Measurements from ENCODE around the gene WSCD2. TPM values are rescaled to one million over a fixed set of nuclear protein-coding genes. Genes with fewer than 3 reads are reported as not detected.

WSCD2 gene
- total RNA-seq, 1 donor from 2014 or later, result 1.9 TPM

- CTCF ChIA-PET, result no interaction called here
- Mint-ChIP-seq H3K27ac (no peak overlapping the region), H3K36me3 (ENCODE audit: low read depth) (no peaks in the 10 kb centered on the region), H3K27me3 (peaks cover 10% of the 10 kb centered on the region), H3K4me1 (peaks cover 9% of the 10 kb centered on the region), H3K4me3 (no peak overlapping the region), H3K9me3 (no peaks in the 10 kb centered on the region)
- no peak for TF ChIP-seq CTCF (IDR thresholded peaks at IDR 0.05)
- POLR2A ChIA-PET, result no interaction called here
- DNase-seq, result no peak
- no peak for ATAC-seq (ENCODE audit: low read depth)
- intact Hi-C loops (cut with micrococcal nuclease), result no loop called here
These were observed 55.9 kb downstream of the WSCD2 start for GRCh38 chr12:108185002-108185401.

- no peaks in the 10 kb centered on the region for H3K36me3 Mint-ChIP-seq (ENCODE audit: low read depth)
- H3K27ac Mint-ChIP-seq, result no peak overlapping the region
- ATAC-seq (ENCODE audit: low read depth) (no peak), DNase-seq (no peak)
- ChIA-PET CTCF (no interaction called here), POLR2A (no interaction called here)
- no peak overlapping the region for H3K4me3 Mint-ChIP-seq
- intact Hi-C loops (cut with micrococcal nuclease), result no loop called here
- no peaks in the 10 kb centered on the region for H3K9me3 Mint-ChIP-seq
- H3K4me1 Mint-ChIP-seq, result peaks cover 8% of the 10 kb centered on the region
- H3K27me3 Mint-ChIP-seq, result peaks cover 10% of the 10 kb centered on the region
- no peak for TF ChIP-seq CTCF (IDR thresholded peaks at IDR 0.05)
These were observed 58.7 kb downstream of the WSCD2 start for GRCh38 chr12:108187831-108188230.

- Mint-ChIP-seq H3K27ac (no peak overlapping the region), H3K9me3 (no peaks in the 10 kb centered on the region), H3K36me3 (ENCODE audit: low read depth) (no peaks in the 10 kb centered on the region), H3K4me1 (peaks cover 13% of the 10 kb centered on the region), H3K27me3 (peaks cover 10% of the 10 kb centered on the region), H3K4me3 (no peak overlapping the region)
- ChIA-PET POLR2A (no interaction called here), CTCF (no interaction called here)
- ATAC-seq (ENCODE audit: low read depth) (no peak), DNase-seq (no peak)
- intact Hi-C loops (cut with micrococcal nuclease), result loop anchor here (5.0 to 10.0 kb wide), 2 partner anchors 73 to 324 kb away; partner anchors contain the start of gene FICD
- no peak for TF ChIP-seq CTCF (IDR thresholded peaks at IDR 0.05)
These were observed 61.4 kb downstream of the WSCD2 start for GRCh38 chr12:108190529-108190928.

- no peak for TF ChIP-seq CTCF (IDR thresholded peaks at IDR 0.05)
- no peak for ATAC-seq (ENCODE audit: low read depth)
- H3K27me3 Mint-ChIP-seq, result peaks cover 9% of the 10 kb centered on the region
- peaks cover 13% of the 10 kb centered on the region for H3K4me1 Mint-ChIP-seq
- DNase-seq, result no peak
- H3K27ac Mint-ChIP-seq, result no peak overlapping the region
- intact Hi-C loops (cut with micrococcal nuclease), result loop anchor here (5.0 to 10.0 kb wide), 2 partner anchors 74 to 324 kb away; partner anchors contain the start of gene FICD
- H3K4me3 Mint-ChIP-seq, result no peak overlapping the region
- CTCF ChIA-PET, result no interaction called here
- H3K36me3 Mint-ChIP-seq (ENCODE audit: low read depth), result no peaks in the 10 kb centered on the region
- POLR2A ChIA-PET, result no interaction called here
- H3K9me3 Mint-ChIP-seq, result no peaks in the 10 kb centered on the region
These were observed 62.0 kb downstream of the WSCD2 start for GRCh38 chr12:108191086-108191485.

GRCh38 chr12:108191938-108192337 is 62.9 kb downstream of the WSCD2 start:
- intact Hi-C loops (cut with micrococcal nuclease), result loop anchor here (5.0 to 10.0 kb wide), 2 partner anchors 75 to 323 kb away; partner anchors contain the start of gene FICD
- no peak for ATAC-seq (ENCODE audit: low read depth)

More at GRCh38 chr12:108191938-108192337, 62.9 kb downstream of the WSCD2 start:
- no peak for TF ChIP-seq CTCF (IDR thresholded peaks at IDR 0.05)
- CTCF ChIA-PET, result no interaction called here
- Mint-ChIP-seq H3K27ac (no peak overlapping the region), H3K27me3 (peaks cover 6% of the 10 kb centered on the region), H3K9me3 (no peaks in the 10 kb centered on the region), H3K4me3 (no peak overlapping the region), H3K36me3 (ENCODE audit: low read depth) (no peaks in the 10 kb centered on the region), H3K4me1 (peaks cover 13% of the 10 kb centered on the region)
- DNase-seq, result no peak
- POLR2A ChIA-PET, result no interaction called here
